ENCODE data around the gene KRT5.

KRT5 gene

GRCh38 chr12:52535574-52535973 lies 15.4 kb upstream of the KRT5 start:
- no peak for DNase-seq

- DNase-seq = no peak
Measured at GRCh38 chr12:52534482-52534881, 14.3 kb upstream of the KRT5 start.

- DNase-seq = no peak
Measured at GRCh38 chr12:52533686-52534470, 13.7 kb upstream of the KRT5 start.

GRCh38 chr12:52532636-52533035 lies 12.4 kb upstream of the KRT5 start:
- no peak for DNase-seq

- DNase-seq = no peak
Measured at GRCh38 chr12:52531566-52532300, 11.5 kb upstream of the KRT5 start.

GRCh38 chr12:52530905-52531304 lies 10.7 kb upstream of the KRT5 start:
- no peak for DNase-seq

- no peak for DNase-seq
Measured at GRCh38 chr12:52530366-52530765, 10.2 kb upstream of the KRT5 start.

- DNase-seq = no peak
Measured at GRCh38 chr12:52529846-52530245, 9.7 kb upstream of the KRT5 start.

GRCh38 chr12:52529417-52529816 lies 9.2 kb upstream of the KRT5 start:
- no peak for DNase-seq

- no peak for DNase-seq
Measured at GRCh38 chr12:52528641-52529143, 8.5 kb upstream of the KRT5 start.

GRCh38 chr12:52527121-52527800 lies 7.1 kb upstream of the KRT5 start:
- DNase-seq = no peak

- no peak for DNase-seq
Measured at GRCh38 chr12:52526511-52526951, 6.3 kb upstream of the KRT5 start.

- no peak for DNase-seq
Measured at GRCh38 chr12:52525661-52526499, 5.7 kb upstream of the KRT5 start.

GRCh38 chr12:52524898-52525591 lies 4.9 kb upstream of the KRT5 start:
- no peak for DNase-seq

GRCh38 chr12:52524241-52524897 lies 4.2 kb upstream of the KRT5 start:
- DNase-seq = no peak

- no peak for DNase-seq
Measured at GRCh38 chr12:52523824-52524223, 3.6 kb upstream of the KRT5 start.

GRCh38 chr12:52522346-52523011 lies 2.3 kb upstream of the KRT5 start:
- DNase-seq = no peak

GRCh38 chr12:52521568-52522266 lies 1.5 kb upstream of the KRT5 start:
- DNase-seq = no peak

GRCh38 chr12:52521175-52521567 lies 977 bp upstream of the KRT5 start:
- no peak for DNase-seq

GRCh38 chr12:52519387-52519703 lies 849 bp downstream of the KRT5 start:
- no peak for DNase-seq
